ENCODE measurements around the gene SLC10A1.

GRCh38 chr14:69822456-69822855 lies 25.4 kb upstream of the SLC10A1 start:
- no peak for TF ChIP-seq NANOG (IDR thresholded peaks at IDR 0.05; ENCODE audit: insufficient read depth, low read depth, low read length, poor library complexity, severe bottlenecking)
- no peak for TF ChIP-seq CTCF (IDR thresholded peaks at IDR 0.05; ENCODE audit: control extremely low read depth in 1 of 3, insufficient read depth in 1 of 3, low read depth in 1 of 3, low read length in 3 of 3)
- TF ChIP-seq CBX5 (IDR thresholded peaks at IDR 0.05; ENCODE audit: low read depth, low read length) = no peak
- no peak for TF ChIP-seq EZH2 (IDR thresholded peaks at IDR 0.05; ENCODE audit: low read depth, low read length, severe bottlenecking)
- TF ChIP-seq POLR2AphosphoS5 (IDR thresholded peaks at IDR 0.05; ENCODE audit: low read depth, low read length) = no peak
- no peak for TF ChIP-seq EGR1 (IDR thresholded peaks at IDR 0.05; ENCODE audit: borderline replicate concordance, low read depth, low read length)
- no peak for TF ChIP-seq KDM1A (IDR thresholded peaks at IDR 0.05; ENCODE audit: borderline replicate concordance, low read length)
- no peak for TF ChIP-seq CBX8 (IDR thresholded peaks at IDR 0.05; ENCODE audit: borderline replicate concordance, low read depth, low read length)
- TF ChIP-seq TAF1 (IDR thresholded peaks at IDR 0.05; ENCODE audit: low read depth, low read length) = no peak
- TF ChIP-seq SAP30 (IDR thresholded peaks at IDR 0.05; ENCODE audit: insufficient read depth, insufficient replicate concordance, low read length) = no peak
- no peak for TF ChIP-seq SUZ12 (IDR thresholded peaks at IDR 0.05; ENCODE audit: low read length)

All from H1 (cell line).